Karpas-422 (cell line): ENCODE measurements around the gene ADD1. TPM values are rescaled to one million over a fixed set of nuclear protein-coding genes. Genes with fewer than 3 reads are reported as not detected.
A peak's percentile ranks its signal among the peaks of the same experiment; 100 is the strongest.

ENCODE experiments used
- DNase-seq: peaks from one replicate; pipeline ENCODE4 v3.0.0-alpha.2; 2015
- H2AFZ ChIP-seq: fragments of 200-600 bp; sonication (generic); 2 replicates; pipeline ENCODE4 v1.6.1; 2014; ENCODE audit warnings: antibody characterized with exemption, low read length, mixed read lengths
- H3K27ac ChIP-seq: fragments of 200-600 bp; sonication (generic); 2 replicates; pipeline ENCODE4 v1.5.1; 2014; ENCODE audit warnings: mild to moderate bottlenecking, low read length, moderate library complexity
- H3K27me3 ChIP-seq: fragments of 200-600 bp; sonication (generic); 2 replicates; pipeline ENCODE4 v1.6.1; 2014; ENCODE audit warnings: low read length, mixed read lengths
- H3K36me3 ChIP-seq: fragments of 200-600 bp; sonication (generic); 2 replicates; pipeline ENCODE4 v1.6.1; 2014; ENCODE audit warnings: low read length, mixed read lengths; ENCODE audit not compliant: insufficient read depth
- H3K4me1 ChIP-seq: fragments of 200-600 bp; sonication (generic); 2 replicates; pipeline ENCODE4 v1.6.1; 2014; ENCODE audit warnings: mild to moderate bottlenecking, low read length, mixed read lengths
- H3K4me2 ChIP-seq: fragments of 200-600 bp; sonication (generic); 2 replicates; pipeline ENCODE4 v1.6.1; 2014; ENCODE audit warnings: low read length, low read depth, mild to moderate bottlenecking; ENCODE audit not compliant: poor library complexity, severe bottlenecking
- H3K4me3 ChIP-seq: fragments of 200-600 bp; sonication (generic); 2 replicates; pipeline ENCODE4 v1.5.1; 2014; ENCODE audit warnings: mild to moderate bottlenecking, antibody characterized with exemption, low read length, mixed read lengths
- H3K79me2 ChIP-seq: fragments of 200-600 bp; sonication (generic); 2 replicates; pipeline ENCODE4 v1.6.1; 2014; ENCODE audit warnings: mild to moderate bottlenecking, low read length, mixed read lengths
- H3K9ac ChIP-seq: fragments of 200-600 bp; sonication (generic); 2 replicates; pipeline ENCODE4 v1.6.0; 2014; ENCODE audit warnings: low read length
- H3K9me2 ChIP-seq: fragments of 200-600 bp; sonication (generic), shearing (Covaris generic); replicated peaks from 2 replicates; pipeline ENCODE4 v1.6.0; 2014; ENCODE audit warnings: mild to moderate bottlenecking, low read length, moderate library complexity; ENCODE audit not compliant: insufficient read depth
- H3K9me3 ChIP-seq: fragments of 300-700, 200-600 bp; sonication (generic); 2 replicates; pipeline ENCODE4 v1.6.1; 2014; ENCODE audit warnings: low read length, mixed read lengths
- H4K20me1 ChIP-seq: fragments of 200-600 bp; sonication (generic); 2 replicates; pipeline ENCODE4 v1.6.1; 2014; ENCODE audit warnings: mild to moderate bottlenecking, antibody characterized with exemption, low read length, low read depth; ENCODE audit not compliant: insufficient read depth
- total RNA-seq: library from RNA; depleted of rRNA; stranded (reverse); fragments of >200 nt; shearing (Covaris generic); gene quantifications from 2 replicates; pipeline ENCODE4 v1.2.3, GENCODE V29; 2014; ENCODE audit warnings: low replicate concordance; rRNA removed

Gene ADD1
- total RNA-seq, result 62.9 and 69.7 TPM in 2 replicates

- Histone ChIP-seq H3K9me2 (no peaks in the 10 kb centered on the region), H3K4me3 (peak within 1 kb of the TSS; percentile 80), H2AFZ (peak within 1 kb of the TSS; percentile 77), H3K79me2 (peaks cover 11% of the 10 kb centered on the region), H4K20me1 (peaks cover 26% of the 10 kb centered on the region), H3K36me3 (no peaks in the 10 kb centered on the region; the same call in 1 of the 2 replicates), H3K4me2 (peak within 1 kb of the TSS; percentile 84), H3K4me1 (peaks cover 32% of the 10 kb centered on the region), H3K9ac (peak within 1 kb of the TSS; percentile 82), H3K27ac (no peak within 1 kb of the TSS), H3K9me3 (no peaks in the 10 kb centered on the region), H3K27me3 (no peaks in the 10 kb centered on the region)
- peak; percentile 97 for DNase-seq
These were observed at the start of gene ADD1 for GRCh38 chr4:2843263-2843940. Gene ADD1, plus strand, starts transcription at chr4:2843844. Its CDS starts 32,072 bp downstream, at chr4:2875916.

GRCh38 chr4:2794486-2795299 is 49.0 kb upstream of the ADD1 start:
- Histone ChIP-seq H3K9me3 (no peaks in the 10 kb centered on the region), H3K9me2 (no peaks in the 10 kb centered on the region), H3K27ac (no peak overlapping the region), H3K36me3 (no peaks in the 10 kb centered on the region), H2AFZ (no peak overlapping the region), H3K9ac (peak overlapping the region; percentile 13; the same call in 1 of the 2 replicates), H3K4me2 (no peak overlapping the region), H3K79me2 (no peaks in the 10 kb centered on the region), H4K20me1 (peaks cover 20% of the 10 kb centered on the region), H3K4me3 (peak overlapping the region; percentile 51; the same call in 1 of the 2 replicates), H3K27me3 (no peaks in the 10 kb centered on the region), H3K4me1 (peaks cover 27% of the 10 kb centered on the region)
- no peak for DNase-seq

- Histone ChIP-seq H3K9me3 (no peaks in the 10 kb centered on the region), H4K20me1 (peaks cover 20% of the 10 kb centered on the region), H3K9me2 (no peaks in the 10 kb centered on the region), H3K27ac (no peak overlapping the region), H3K4me3 (no peak overlapping the region), H3K4me2 (no peak overlapping the region), H3K27me3 (no peaks in the 10 kb centered on the region), H2AFZ (no peak overlapping the region), H3K9ac (no peak overlapping the region), H3K36me3 (no peaks in the 10 kb centered on the region), H3K79me2 (no peaks in the 10 kb centered on the region), H3K4me1 (peaks cover 27% of the 10 kb centered on the region)
- DNase-seq, result no peak
These were observed 48.2 kb upstream of the ADD1 start for GRCh38 chr4:2795300-2795892.

- no peaks in the 10 kb centered on the region for H3K27me3 ChIP-seq
- H3K4me1 ChIP-seq, result peaks cover 33% of the 10 kb centered on the region
- H3K36me3 ChIP-seq, result no peaks in the 10 kb centered on the region
- no peak overlapping the region for H3K9ac ChIP-seq
- no peaks in the 10 kb centered on the region for H3K9me3 ChIP-seq
- no peak for DNase-seq
- H3K4me3 ChIP-seq, result no peak overlapping the region
- H3K9me2 ChIP-seq, result no peaks in the 10 kb centered on the region
- H2AFZ ChIP-seq, result no peak overlapping the region
- no peak overlapping the region for H3K27ac ChIP-seq
- no peak overlapping the region for H3K4me2 ChIP-seq
- H4K20me1 ChIP-seq, result peaks cover 20% of the 10 kb centered on the region
- H3K79me2 ChIP-seq, result no peaks in the 10 kb centered on the region
These were observed 47.5 kb upstream of the ADD1 start for GRCh38 chr4:2795893-2796848.

- Histone ChIP-seq H3K4me2 (no peak overlapping the region), H3K36me3 (no peaks in the 10 kb centered on the region), H3K27me3 (no peaks in the 10 kb centered on the region), H3K9me2 (no peaks in the 10 kb centered on the region), H3K9me3 (no peaks in the 10 kb centered on the region), H3K27ac (no peak overlapping the region), H3K9ac (no peak overlapping the region), H2AFZ (no peak overlapping the region), H3K4me3 (no peak overlapping the region), H3K4me1 (peaks cover 38% of the 10 kb centered on the region), H3K79me2 (no peaks in the 10 kb centered on the region), H4K20me1 (peaks cover 17% of the 10 kb centered on the region)
- no peak for DNase-seq
These were observed 46.6 kb upstream of the ADD1 start for GRCh38 chr4:2796849-2797544.

GRCh38 chr4:2797545-2798305 is 45.9 kb upstream of the ADD1 start:
- Histone ChIP-seq H3K9me3 (no peaks in the 10 kb centered on the region), H3K4me1 (peaks cover 32% of the 10 kb centered on the region), H3K27ac (no peak overlapping the region), H3K79me2 (no peaks in the 10 kb centered on the region), H2AFZ (no peak overlapping the region), H4K20me1 (peaks cover 17% of the 10 kb centered on the region), H3K4me2 (no peak overlapping the region), H3K4me3 (no peak overlapping the region), H3K9me2 (no peaks in the 10 kb centered on the region), H3K27me3 (no peaks in the 10 kb centered on the region), H3K36me3 (no peaks in the 10 kb centered on the region), H3K9ac (no peak overlapping the region)
- no peak for DNase-seq
